Mammary epithelial cell (primary cell): Measurements from ENCODE around the gene WFDC12.

Experiments
- CTCF ChIP-seq, 2 donors: IDR thresholded peaks in 1 of 2; conservative IDR thresholded peaks in 1 of 2; 2 replicates each; pipeline ENCODE4 v1.5.1; 2011 to 2012; ENCODE audit warnings: inconsistent platforms in 2 of 2, low read length in 2 of 2, mild to moderate bottlenecking in 2 of 2, control low read depth in 1 of 2, low read depth in 1 of 2; ENCODE audit not compliant: insufficient read depth in 1 of 2; ENCODE audit errors: extremely low read depth in 1 of 2
- EZH2 ChIP-seq: IDR thresholded peaks from 2 replicates; pipeline ENCODE4 v1.6.1; 2012; ENCODE audit warnings: low read length, inconsistent platforms, borderline replicate concordance

- no peak for TF ChIP-seq CTCF (conservative IDR thresholded peaks at IDR 0.05 in 1 of 2, IDR thresholded peaks at IDR 0.05 in 1 of 2; ENCODE audit: extremely low read depth in 1 of 2, insufficient read depth in 1 of 2, low read depth in 1 of 2, low read length in 2 of 2)
- no peak for TF ChIP-seq EZH2
These were observed 29.9 kb upstream of the WFDC12 start for GRCh38 chr20:45154183-45154582.
